GM19372 (cell line): ENCODE data around the gene SGTA.
"Not testable (repeated sequence)": the region's sequence is repeated elsewhere in the genome, so short reads cannot be mapped to it uniquely, and the experiment has no call there.

Source experiments
- ATAC-seq: cut with Tn5 transposase; IDR thresholded peaks from one replicate; pipeline ENCODE4 v1.9.1; 2021; ENCODE audit warnings: mild to moderate bottlenecking, low read depth, moderate library complexity; ENCODE audit not compliant: unreplicated experiment

Gene SGTA

GRCh38 chr19:2782936-2783780, at the start of gene SGTA:
Gene SGTA (minus strand): TSS chr19:2783273. CDS start chr19:2769068, 14,205 bp downstream.
- peak; percentile 77 for ATAC-seq

- ATAC-seq = no peak
Measured at GRCh38 chr19:2827840-2828489, 44.9 kb upstream of the SGTA start.

GRCh38 chr19:2827022-2827421, 43.9 kb upstream of the SGTA start:
- ATAC-seq = no peak

GRCh38 chr19:2824129-2824528, 41.1 kb upstream of the SGTA start:
- ATAC-seq = no peak

- ATAC-seq = no peak
Measured at GRCh38 chr19:2823646-2824045, 40.6 kb upstream of the SGTA start.

GRCh38 chr19:2822846-2823245, 39.8 kb upstream of the SGTA start:
- ATAC-seq = no peak

GRCh38 chr19:2820112-2820702, 37.1 kb upstream of the SGTA start:
- ATAC-seq = peak; percentile 11

- ATAC-seq = peak; percentile 89
Measured at GRCh38 chr19:2819540-2820111, 36.6 kb upstream of the SGTA start, which contains the start of gene ZNF554. Gene ZNF554 (plus strand): TSS chr19:2819868. CDS start chr19:2820072, 204 bp downstream.

- not testable (repeated sequence) for ATAC-seq
Measured at GRCh38 chr19:2817237-2817829, 34.3 kb upstream of the SGTA start.

GRCh38 chr19:2816641-2817040, 33.6 kb upstream of the SGTA start:
- ATAC-seq = no peak

GRCh38 chr19:2815923-2816322, 32.9 kb upstream of the SGTA start:
- ATAC-seq = no peak

- no peak for ATAC-seq
Measured at GRCh38 chr19:2815191-2815614, 32.1 kb upstream of the SGTA start.

- ATAC-seq = no peak
Measured at GRCh38 chr19:2814426-2814825, 31.4 kb upstream of the SGTA start.

GRCh38 chr19:2813235-2814160, 30.4 kb upstream of the SGTA start:
- no peak for ATAC-seq

GRCh38 chr19:2812414-2813234, 29.6 kb upstream of the SGTA start:
- no peak for ATAC-seq

GRCh38 chr19:2811735-2812413, 28.8 kb upstream of the SGTA start:
- ATAC-seq = no peak

GRCh38 chr19:2811221-2811722, 28.2 kb upstream of the SGTA start:
- no peak for ATAC-seq
